ENCODE results near the gene FUCA1.
"Not testable (repeated sequence)": the region's sequence is repeated elsewhere in the genome, so short reads cannot be mapped to it uniquely, and the experiment has no call there.

- not testable (repeated sequence) for TF ChIP-seq ZNF384 (IDR thresholded peaks at IDR 0.05); ARNT (IDR thresholded peaks at IDR 0.05); FOXM1 (IDR thresholded peaks at IDR 0.05; ENCODE audit: borderline replicate concordance); SP1 (IDR thresholded peaks at IDR 0.05); SUZ12 (IDR thresholded peaks at IDR 0.05); L3MBTL2 (conservative IDR thresholded peaks at IDR 0.05); NFRKB (IDR thresholded peaks at IDR 0.05); FOXK2 (IDR thresholded peaks at IDR 0.05)
These were observed 31.9 kb upstream of the FUCA1 start for GRCh38 chr1:23900017-23900416.
